ENCODE data around the gene XG. TPM values are rescaled to one million over a fixed set of nuclear protein-coding genes. Genes with fewer than 3 reads are reported as not detected.
"Not testable (repeated sequence)": the region's sequence is repeated elsewhere in the genome, so short reads cannot be mapped to it uniquely, and the experiment has no call there.

XG gene
- total and polyA plus RNA-seq, 5 donors from 2014 or later = not detected

DNA sequence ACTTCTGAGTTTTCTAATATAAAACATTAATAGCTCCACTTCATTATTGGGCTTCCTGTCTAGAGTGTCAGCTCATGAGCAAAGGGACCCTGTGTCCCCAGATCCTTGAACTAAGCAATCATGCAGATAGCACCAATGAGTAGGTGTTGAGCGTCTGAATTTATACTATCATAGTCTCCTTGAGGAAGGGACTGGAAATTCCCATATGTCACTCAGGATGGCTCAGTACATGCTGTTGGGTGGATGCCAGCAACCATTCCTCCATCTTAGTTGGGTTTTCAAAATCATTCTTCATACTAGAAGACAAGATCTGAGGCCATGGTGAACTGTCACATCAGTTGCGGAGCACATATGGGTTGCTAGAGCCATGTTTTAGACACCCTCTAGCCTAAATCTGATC lies 33.0 kb upstream of the XG start:
- no peak for ATAC-seq (ENCODE audit: low read depth in 2 of 2)
- peaks cover 0 to 1% (median 0%) of the 10 kb centered on the region in 7 donors for H3K9me3 Mint-ChIP-seq
- no peak overlapping the region for H3K4me3 ChIP-seq (ENCODE audit: low read depth, low read length)
- H3K4me3 Mint-ChIP-seq = no peak overlapping the region
- H3K36me3 ChIP-seq (ENCODE audit: control insufficient read depth, insufficient read depth, low read length) = peaks cover 84% of the 10 kb centered on the region
- no peak for DNase-seq
- H3K4me1 Mint-ChIP-seq = peaks cover 6 to 16% (median 11%) of the 10 kb centered on the region in 4 donors
- peaks cover 13% of the 10 kb centered on the region for H3K4me1 ChIP-seq (ENCODE audit: control insufficient read depth, insufficient read depth, low read length, poor library complexity, severe bottlenecking)
- H3K27me3 ChIP-seq (ENCODE audit: control insufficient read depth, insufficient read depth, low read length) = no peaks in the 10 kb centered on the region
- no peak overlapping the region for H3K27ac ChIP-seq (ENCODE audit: insufficient read depth, low read length, poor library complexity, severe bottlenecking)
- no peaks in the 10 kb centered on the region for H3K9me3 ChIP-seq (ENCODE audit: control insufficient read depth in 2 of 2, low read length in 2 of 2)
- H3K27me3 Mint-ChIP-seq = no peaks in the 10 kb centered on the region
- H3K27ac Mint-ChIP-seq = peak overlapping the region in 1 of 3 donors; percentile 76
- H3K36me3 Mint-ChIP-seq = peaks cover 42% of the 10 kb centered on the region

DNA sequence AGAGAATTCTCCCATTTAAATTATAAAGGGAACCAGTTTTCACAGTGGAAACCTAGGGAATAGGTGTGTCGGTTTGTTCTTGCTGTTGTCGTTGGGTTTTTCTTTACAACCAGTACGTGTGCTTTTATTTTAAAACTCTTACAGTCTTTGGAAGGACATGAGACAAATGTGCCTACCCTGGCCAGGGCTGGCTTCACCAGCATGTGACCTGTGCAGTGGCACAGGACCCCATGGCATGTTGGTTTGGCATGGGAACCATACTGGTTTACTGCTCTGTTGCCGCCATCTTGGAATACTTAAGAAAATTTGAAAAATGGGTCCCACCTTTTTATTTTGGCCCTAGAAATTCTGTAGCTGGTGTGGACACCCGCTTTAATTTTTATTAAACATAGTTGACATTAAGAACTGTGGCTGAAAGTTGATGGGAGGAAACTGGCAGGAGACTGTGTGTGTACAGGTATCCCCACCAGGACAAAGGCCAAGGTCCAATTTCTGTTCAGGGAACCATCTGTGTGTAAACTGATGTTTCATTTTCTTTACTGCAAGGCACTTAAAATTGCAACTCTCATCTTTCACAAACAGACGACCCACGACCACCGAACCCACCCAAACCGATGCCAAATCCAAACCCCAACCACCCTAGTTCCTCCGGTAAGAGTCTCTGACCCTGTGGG lies 31.9 kb upstream of the XG start:
- no peak overlapping the region for H3K4me3 Mint-ChIP-seq
- H3K36me3 ChIP-seq (ENCODE audit: control insufficient read depth, insufficient read depth, low read length) = peaks cover 85% of the 10 kb centered on the region
- DNase-seq (no peak), ATAC-seq (ENCODE audit: low read depth in 2 of 2) (no peak)
- H3K4me1 Mint-ChIP-seq = peaks cover 5 to 8% (median 5%) of the 10 kb centered on the region in 4 donors
- H3K27ac ChIP-seq (ENCODE audit: insufficient read depth, low read length, poor library complexity, severe bottlenecking) = no peak overlapping the region
- H3K27me3 ChIP-seq (ENCODE audit: control insufficient read depth, insufficient read depth, low read length) = no peaks in the 10 kb centered on the region
- H3K4me3 ChIP-seq (ENCODE audit: low read depth, low read length) = no peak overlapping the region
- peaks cover 0 to 1% (median 0%) of the 10 kb centered on the region in 7 donors for H3K9me3 Mint-ChIP-seq
- H3K27ac Mint-ChIP-seq = peak overlapping the region in 2 of 3 donors; percentile 76 to 88
- H3K27me3 Mint-ChIP-seq = no peaks in the 10 kb centered on the region
- H3K36me3 Mint-ChIP-seq = peaks cover 48% of the 10 kb centered on the region
- peaks cover 3% of the 10 kb centered on the region for H3K4me1 ChIP-seq (ENCODE audit: control insufficient read depth, insufficient read depth, low read length, poor library complexity, severe bottlenecking)
- H3K9me3 ChIP-seq (ENCODE audit: control insufficient read depth in 2 of 2, low read length in 2 of 2) = no peaks in the 10 kb centered on the region

DNA sequence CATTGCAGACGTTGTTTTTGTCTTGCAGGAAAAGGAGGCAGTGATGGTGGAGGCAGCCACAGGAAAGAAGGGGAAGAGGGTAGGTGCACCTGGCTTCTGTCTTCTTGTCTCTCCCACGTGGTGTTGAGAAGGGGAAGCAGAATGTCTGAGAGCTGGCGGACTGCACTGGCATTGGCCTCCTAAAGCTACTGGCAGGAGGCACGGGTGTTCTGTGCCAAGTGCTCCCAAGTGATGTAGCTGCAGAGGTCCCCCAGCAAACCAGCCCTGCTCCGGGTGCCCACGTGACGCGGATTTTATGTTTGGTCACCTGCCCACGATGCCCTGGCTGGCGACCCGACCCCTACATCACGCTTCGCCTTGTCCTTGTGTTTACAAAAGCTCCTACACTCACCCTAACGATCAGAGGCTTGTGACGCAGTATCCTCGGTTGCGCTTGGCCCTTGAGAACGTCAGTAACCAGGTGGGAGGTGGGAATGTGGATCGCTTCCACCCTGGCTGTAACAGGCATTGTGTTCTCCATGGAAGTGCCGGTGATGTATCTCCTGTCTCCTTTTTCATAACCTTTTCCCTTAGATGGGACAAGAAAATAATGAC lies 28.5 kb upstream of the XG start:
- no peaks in the 10 kb centered on the region for H3K9me3 ChIP-seq (ENCODE audit: control insufficient read depth in 2 of 2, low read length in 2 of 2)
- no peaks in the 10 kb centered on the region for H3K27me3 Mint-ChIP-seq
- H3K27me3 ChIP-seq (ENCODE audit: control insufficient read depth, insufficient read depth, low read length) = no peaks in the 10 kb centered on the region
- H3K4me1 Mint-ChIP-seq = peaks cover 0 to 6% (median 0%) of the 10 kb centered on the region in 4 donors
- no peak overlapping the region for H3K4me3 Mint-ChIP-seq
- no peaks in the 10 kb centered on the region for H3K4me1 ChIP-seq (ENCODE audit: control insufficient read depth, insufficient read depth, low read length, poor library complexity, severe bottlenecking)
- no peak overlapping the region for H3K27ac ChIP-seq (ENCODE audit: insufficient read depth, low read length, poor library complexity, severe bottlenecking)
- H3K9me3 Mint-ChIP-seq = peaks cover 0 to 1% (median 0%) of the 10 kb centered on the region in 7 donors
- no peak overlapping the region for H3K27ac Mint-ChIP-seq
- no peak overlapping the region for H3K4me3 ChIP-seq (ENCODE audit: low read depth, low read length)
- peaks cover 51% of the 10 kb centered on the region for H3K36me3 Mint-ChIP-seq
- ATAC-seq (ENCODE audit: low read depth in 2 of 2) (no peak), DNase-seq (no peak)
- peaks cover 84% of the 10 kb centered on the region for H3K36me3 ChIP-seq (ENCODE audit: control insufficient read depth, insufficient read depth, low read length)

GRCh38 chrX:2727264-2727663 lies 24.6 kb upstream of the XG start:
- H3K36me3 Mint-ChIP-seq = peaks cover 41% of the 10 kb centered on the region
- not testable (repeated sequence) for DNase-seq; H3K27me3 Mint-ChIP-seq; H3K9me3 Mint-ChIP-seq; H3K27ac ChIP-seq (ENCODE audit: insufficient read depth, low read length, poor library complexity, severe bottlenecking); H3K4me3 ChIP-seq (ENCODE audit: low read depth, low read length); H3K27me3 ChIP-seq (ENCODE audit: control insufficient read depth, insufficient read depth, low read length); H3K27ac Mint-ChIP-seq; H3K4me3 Mint-ChIP-seq; ATAC-seq (ENCODE audit: low read depth in 2 of 2); H3K4me1 Mint-ChIP-seq; H3K4me1 ChIP-seq (ENCODE audit: control insufficient read depth, insufficient read depth, low read length, poor library complexity, severe bottlenecking); H3K9me3 ChIP-seq (ENCODE audit: control insufficient read depth in 2 of 2, low read length in 2 of 2)
- H3K36me3 ChIP-seq (ENCODE audit: control insufficient read depth, insufficient read depth, low read length) = peaks cover 80% of the 10 kb centered on the region

DNA sequence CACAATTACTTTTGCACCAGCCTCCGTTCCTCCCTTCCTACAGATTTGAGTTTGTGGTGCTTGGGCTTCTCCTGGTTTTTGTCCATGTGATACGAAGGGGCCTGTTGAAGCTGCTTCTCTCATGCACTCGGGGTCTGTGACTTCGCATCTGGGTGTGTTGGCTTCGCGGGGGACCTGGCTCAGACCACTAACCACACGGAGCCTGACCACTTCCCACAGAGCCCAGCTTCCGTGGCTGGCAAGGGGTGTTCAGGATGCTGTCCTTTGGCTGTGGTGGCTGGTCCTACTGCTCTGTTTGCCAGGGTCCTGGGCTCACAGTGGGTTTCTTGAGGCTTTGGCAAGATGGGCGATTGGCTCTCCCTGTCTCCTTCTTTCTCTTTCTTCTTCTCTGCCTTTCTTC lies 19.8 kb upstream of the XG start:
- Histone ChIP-seq H3K4me1 (ENCODE audit: control insufficient read depth, insufficient read depth, low read length, poor library complexity, severe bottlenecking) (no peaks in the 10 kb centered on the region), H3K36me3 (ENCODE audit: control insufficient read depth, insufficient read depth, low read length) (peaks cover 68% of the 10 kb centered on the region), H3K9me3 (ENCODE audit: control insufficient read depth in 2 of 2, low read length in 2 of 2) (no peaks in the 10 kb centered on the region), H3K27ac (ENCODE audit: insufficient read depth, low read length, poor library complexity, severe bottlenecking) (no peak overlapping the region), H3K27me3 (ENCODE audit: control insufficient read depth, insufficient read depth, low read length) (no peaks in the 10 kb centered on the region), H3K4me3 (ENCODE audit: low read depth, low read length) (no peak overlapping the region)
- no peak for DNase-seq
- Mint-ChIP-seq H3K36me3 (peaks cover 48% of the 10 kb centered on the region), H3K9me3 (peaks cover 0 to 2% (median 0%) of the 10 kb centered on the region in 7 donors), H3K4me1 (peaks cover 0 to 5% (median under 1%) of the 10 kb centered on the region in 4 donors), H3K4me3 (no peak overlapping the region), H3K27me3 (no peaks in the 10 kb centered on the region), H3K27ac (no peak overlapping the region)
- ATAC-seq (ENCODE audit: low read depth in 2 of 2) = no peak

DNA sequence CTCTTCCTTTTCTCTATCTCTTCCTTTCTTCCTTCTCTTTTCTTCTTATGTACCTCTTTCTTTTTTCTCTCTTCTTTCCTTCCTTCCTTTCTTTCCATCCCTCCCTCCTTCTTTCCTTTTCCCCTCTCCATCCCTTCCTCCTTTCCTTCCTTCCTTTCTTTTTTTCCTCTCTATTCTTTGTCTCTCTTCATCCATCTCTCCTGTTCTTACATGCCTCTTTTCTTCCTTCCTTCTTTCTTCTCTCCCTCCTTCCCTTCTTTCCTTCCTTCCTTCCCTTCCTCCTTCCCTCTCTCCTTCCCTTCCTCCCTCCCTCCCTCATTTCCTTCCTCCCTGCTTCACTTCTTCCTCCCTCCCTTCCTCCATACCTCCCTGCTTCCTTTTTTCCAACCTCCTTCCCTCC lies 19.2 kb upstream of the XG start:
- no peak for ATAC-seq (ENCODE audit: low read depth in 2 of 2)
- Histone ChIP-seq H3K36me3 (ENCODE audit: control insufficient read depth, insufficient read depth, low read length) (peaks cover 64% of the 10 kb centered on the region), H3K27ac (ENCODE audit: insufficient read depth, low read length, poor library complexity, severe bottlenecking) (no peak overlapping the region), H3K27me3 (ENCODE audit: control insufficient read depth, insufficient read depth, low read length) (no peaks in the 10 kb centered on the region), H3K9me3 (ENCODE audit: control insufficient read depth in 2 of 2, low read length in 2 of 2) (no peaks in the 10 kb centered on the region), H3K4me3 (ENCODE audit: low read depth, low read length) (no peak overlapping the region), H3K4me1 (ENCODE audit: control insufficient read depth, insufficient read depth, low read length, poor library complexity, severe bottlenecking) (no peaks in the 10 kb centered on the region)
- no peak overlapping the region for H3K4me3 Mint-ChIP-seq
- peaks cover 0 to 5% (median under 1%) of the 10 kb centered on the region in 4 donors for H3K4me1 Mint-ChIP-seq
- DNase-seq = no peak
- no peaks in the 10 kb centered on the region for H3K27me3 Mint-ChIP-seq
- H3K36me3 Mint-ChIP-seq = peaks cover 45% of the 10 kb centered on the region
- peak overlapping the region in 1 of 3 donors; percentile 81 for H3K27ac Mint-ChIP-seq
- peaks cover 0 to 2% (median 0%) of the 10 kb centered on the region in 7 donors for H3K9me3 Mint-ChIP-seq

DNA sequence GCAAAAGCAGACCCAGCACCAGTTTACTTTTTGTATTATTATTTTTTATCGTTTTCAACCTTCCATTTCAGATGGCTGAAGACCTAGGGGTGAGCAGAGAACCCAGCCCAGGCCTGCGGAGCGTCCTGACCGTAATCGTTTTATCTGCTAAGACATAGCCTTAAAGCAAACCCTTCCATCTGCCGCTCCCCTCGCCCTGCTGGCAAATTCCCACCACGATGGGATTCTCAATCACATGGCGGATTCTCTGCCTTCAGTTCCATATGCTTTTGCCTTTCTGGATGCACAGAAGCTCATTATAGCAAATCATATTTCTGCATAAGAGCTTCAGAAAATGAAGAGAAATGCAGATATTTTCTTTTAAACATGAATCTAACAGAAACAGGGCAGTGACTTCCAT lies 18.6 kb upstream of the XG start:
- H3K4me3 Mint-ChIP-seq = no peak overlapping the region
- H3K9me3 Mint-ChIP-seq = peaks cover 0 to 2% (median 0%) of the 10 kb centered on the region in 7 donors
- no peaks in the 10 kb centered on the region for H3K4me1 ChIP-seq (ENCODE audit: control insufficient read depth, insufficient read depth, low read length, poor library complexity, severe bottlenecking)
- no peak overlapping the region for H3K27ac Mint-ChIP-seq
- H3K27ac ChIP-seq (ENCODE audit: insufficient read depth, low read length, poor library complexity, severe bottlenecking) = no peak overlapping the region
- no peak overlapping the region for H3K4me3 ChIP-seq (ENCODE audit: low read depth, low read length)
- no peaks in the 10 kb centered on the region for H3K27me3 ChIP-seq (ENCODE audit: control insufficient read depth, insufficient read depth, low read length)
- H3K36me3 ChIP-seq (ENCODE audit: control insufficient read depth, insufficient read depth, low read length) = peaks cover 64% of the 10 kb centered on the region
- no peak for DNase-seq
- H3K36me3 Mint-ChIP-seq = peaks cover 44% of the 10 kb centered on the region
- no peaks in the 10 kb centered on the region for H3K27me3 Mint-ChIP-seq
- H3K9me3 ChIP-seq (ENCODE audit: control insufficient read depth in 2 of 2, low read length in 2 of 2) = no peaks in the 10 kb centered on the region
- ATAC-seq (ENCODE audit: low read depth in 2 of 2) = no peak
- peaks cover 0 to 5% (median under 1%) of the 10 kb centered on the region in 4 donors for H3K4me1 Mint-ChIP-seq

GRCh38 chrX:2735270-2735669 lies 16.6 kb upstream of the XG start:
- H3K27me3 ChIP-seq (ENCODE audit: control insufficient read depth, insufficient read depth, low read length) = no peaks in the 10 kb centered on the region
- Mint-ChIP-seq H3K27me3 (no peaks in the 10 kb centered on the region), H3K36me3 (peaks cover 35% of the 10 kb centered on the region), H3K4me3 (no peak overlapping the region), H3K4me1 (peaks cover 0 to 5% (median under 1%) of the 10 kb centered on the region in 4 donors), H3K9me3 (peaks cover 0 to 2% (median 0%) of the 10 kb centered on the region in 7 donors), H3K27ac (peak overlapping the region in 1 of 3 donors; percentile 38)
- H3K36me3 ChIP-seq (ENCODE audit: control insufficient read depth, insufficient read depth, low read length) = peaks cover 63% of the 10 kb centered on the region
- H3K4me3 ChIP-seq (ENCODE audit: low read depth, low read length) = no peak overlapping the region
- H3K27ac ChIP-seq (ENCODE audit: insufficient read depth, low read length, poor library complexity, severe bottlenecking) = no peak overlapping the region
- no peaks in the 10 kb centered on the region for H3K4me1 ChIP-seq (ENCODE audit: control insufficient read depth, insufficient read depth, low read length, poor library complexity, severe bottlenecking)
- H3K9me3 ChIP-seq (ENCODE audit: control insufficient read depth in 2 of 2, low read length in 2 of 2) = no peaks in the 10 kb centered on the region
- no peak for DNase-seq
- no peak for ATAC-seq (ENCODE audit: low read depth in 2 of 2)

All from CD4-positive, CD25-positive, alpha-beta regulatory T cell (primary cell).